ENCODE data around the gene PKD2L2.
A peak's percentile ranks its signal among the peaks of the same experiment; 100 is the strongest.

PKD2L2 gene

DNA sequence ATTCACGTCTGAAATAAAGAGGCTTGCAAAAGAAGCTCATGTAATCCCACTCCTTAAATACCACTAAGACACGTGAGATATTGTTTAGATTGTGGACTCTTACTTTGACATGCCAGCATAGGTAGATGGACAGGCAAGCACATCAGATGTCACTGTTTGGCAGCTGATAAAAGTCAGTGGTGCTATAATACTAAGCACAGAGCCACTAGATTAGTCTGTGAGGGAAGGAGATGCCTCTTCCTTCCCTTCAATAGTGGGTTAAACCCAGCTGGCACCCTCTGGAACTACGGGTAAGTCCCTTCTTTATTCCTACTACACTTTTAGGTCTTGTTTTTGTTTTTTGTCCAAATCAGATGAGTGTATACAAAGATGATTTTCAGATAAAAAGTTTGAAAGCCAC lies 21.6 kb upstream of the PKD2L2 start, which contains the start of gene MYOT:
MYOT (plus strand) TSS at position 197 of the 400 bp plus-strand sequence. CDS start 2,792 bp downstream, outside the sequence.
- DNase-seq (ENCODE audit: low read depth) = no peak
- TF ChIP-seq, protein P1, sequence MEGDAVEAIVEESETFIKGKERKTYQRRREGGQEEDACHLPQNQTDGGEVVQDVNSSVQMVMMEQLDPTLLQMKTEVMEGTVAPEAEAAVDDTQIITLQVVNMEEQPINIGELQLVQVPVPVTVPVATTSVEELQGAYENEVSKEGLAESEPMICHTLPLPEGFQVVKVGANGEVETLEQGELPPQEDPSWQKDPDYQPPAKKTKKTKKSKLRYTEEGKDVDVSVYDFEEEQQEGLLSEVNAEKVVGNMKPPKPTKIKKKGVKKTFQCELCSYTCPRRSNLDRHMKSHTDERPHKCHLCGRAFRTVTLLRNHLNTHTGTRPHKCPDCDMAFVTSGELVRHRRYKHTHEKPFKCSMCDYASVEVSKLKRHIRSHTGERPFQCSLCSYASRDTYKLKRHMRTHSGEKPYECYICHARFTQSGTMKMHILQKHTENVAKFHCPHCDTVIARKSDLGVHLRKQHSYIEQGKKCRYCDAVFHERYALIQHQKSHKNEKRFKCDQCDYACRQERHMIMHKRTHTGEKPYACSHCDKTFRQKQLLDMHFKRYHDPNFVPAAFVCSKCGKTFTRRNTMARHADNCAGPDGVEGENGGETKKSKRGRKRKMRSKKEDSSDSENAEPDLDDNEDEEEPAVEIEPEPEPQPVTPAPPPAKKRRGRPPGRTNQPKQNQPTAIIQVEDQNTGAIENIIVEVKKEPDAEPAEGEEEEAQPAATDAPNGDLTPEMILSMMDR (IDR thresholded peaks at IDR 0.05; ENCODE audit: low read depth, low read length, missing control alignments) = no peak
- no peak within 1 kb of the TSS for H3K4me3 ChIP-seq (ENCODE audit: low read depth, low read length)

DNA sequence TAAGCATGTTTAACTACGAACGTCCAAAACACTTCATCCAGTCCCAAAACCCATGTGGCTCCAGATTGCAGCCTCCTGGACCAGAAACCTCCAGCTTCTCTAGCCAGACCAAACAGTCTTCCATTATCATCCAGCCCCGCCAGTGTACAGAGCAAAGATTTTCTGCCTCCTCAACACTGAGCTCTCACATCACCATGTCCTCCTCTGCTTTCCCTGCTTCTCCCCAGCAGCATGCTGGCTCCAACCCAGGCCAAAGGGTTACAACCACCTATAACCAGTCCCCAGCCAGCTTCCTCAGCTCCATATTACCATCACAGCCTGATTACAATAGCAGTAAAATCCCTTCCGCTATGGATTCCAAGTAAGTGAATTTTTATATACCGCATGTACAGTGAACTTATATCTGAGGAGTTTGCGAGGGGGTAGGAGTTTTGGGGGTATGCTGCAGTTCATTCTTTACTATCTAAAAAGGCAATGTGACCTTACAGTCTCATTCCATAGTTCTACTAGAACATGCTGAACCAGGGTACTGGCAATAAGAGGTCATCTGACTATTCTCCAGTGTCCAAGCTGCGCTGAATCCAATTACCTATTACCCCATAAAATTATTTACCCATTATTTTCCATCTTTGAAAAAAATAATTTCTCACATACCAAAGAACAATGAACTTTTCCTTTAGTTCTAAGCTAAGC lies 18.5 kb upstream of the PKD2L2 start:
- DNase-seq (ENCODE audit: low read depth) = no peak
- H3K4me3 ChIP-seq (ENCODE audit: low read depth, low read length) = no peak overlapping the region
- TF ChIP-seq, protein P1 (IDR thresholded peaks at IDR 0.05; ENCODE audit: low read depth, low read length, missing control alignments) = no peak

DNA sequence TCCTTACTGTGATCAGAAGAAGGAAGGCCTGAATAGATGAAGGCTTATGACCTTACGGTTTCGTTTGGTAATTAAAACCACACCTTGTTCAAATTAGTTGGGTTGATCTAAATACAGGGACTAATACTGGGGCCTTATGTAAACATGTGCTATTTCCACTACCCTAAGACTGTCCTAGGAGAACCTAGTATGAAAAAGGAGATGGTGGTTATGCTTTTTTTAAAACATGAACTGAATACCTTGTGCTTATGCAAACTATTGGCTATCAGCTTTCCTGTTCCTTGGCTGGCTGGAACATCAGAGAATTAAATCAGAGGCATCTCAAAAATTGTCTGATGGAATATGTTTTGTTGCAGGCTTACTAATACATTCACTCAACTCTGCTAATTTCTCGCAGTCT lies 17.7 kb upstream of the PKD2L2 start:
- DNase-seq (ENCODE audit: low read depth) = no peak
- no peak overlapping the region for H3K4me3 ChIP-seq (ENCODE audit: low read depth, low read length)
- TF ChIP-seq, protein P1 (IDR thresholded peaks at IDR 0.05; ENCODE audit: low read depth, low read length, missing control alignments) = no peak

DNA sequence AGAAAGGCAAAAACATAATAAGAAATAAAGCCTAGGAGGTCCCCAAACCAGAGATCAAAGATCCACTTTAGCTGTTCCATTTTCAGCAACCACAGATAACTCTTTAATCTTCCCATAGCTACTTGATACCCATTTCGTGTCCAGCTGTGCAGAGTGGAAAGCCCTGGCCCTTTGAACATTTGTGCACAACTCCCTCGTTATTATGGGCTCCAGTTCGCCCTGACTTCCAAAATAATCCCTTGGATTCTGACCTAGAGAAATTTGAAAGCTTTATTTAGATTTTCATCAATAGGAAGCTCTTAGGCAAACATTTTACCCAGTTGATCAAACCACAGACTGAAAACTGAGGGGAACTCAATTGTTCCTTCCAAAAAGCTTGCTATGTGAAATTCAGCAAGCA lies 16.8 kb upstream of the PKD2L2 start:
- DNase-seq (ENCODE audit: low read depth) = no peak
- no peak overlapping the region for H3K4me3 ChIP-seq (ENCODE audit: low read depth, low read length)
- TF ChIP-seq, protein P1 (IDR thresholded peaks at IDR 0.05; ENCODE audit: low read depth, low read length, missing control alignments) = no peak

DNA sequence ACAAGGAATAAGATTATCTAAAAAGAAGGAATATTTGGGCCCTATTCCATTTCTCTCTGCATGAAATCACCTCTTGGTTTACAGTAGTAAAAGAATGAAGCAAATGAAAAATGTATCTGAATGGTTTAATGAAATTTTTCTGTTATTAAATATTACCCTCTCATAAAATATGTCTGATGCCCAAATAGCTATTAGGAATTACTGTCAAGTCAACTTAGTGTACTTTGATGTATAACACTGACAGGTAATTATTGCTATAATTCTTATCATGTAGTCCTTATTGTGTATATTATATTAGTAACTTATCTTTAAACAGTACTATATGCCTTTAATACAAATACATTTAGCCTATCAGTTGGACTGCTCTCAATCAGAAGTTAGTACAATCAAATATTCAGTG lies 13.2 kb upstream of the PKD2L2 start:
- DNase-seq (ENCODE audit: low read depth) = no peak
- TF ChIP-seq, protein P1 (IDR thresholded peaks at IDR 0.05; ENCODE audit: low read depth, low read length, missing control alignments) = no peak

DNA sequence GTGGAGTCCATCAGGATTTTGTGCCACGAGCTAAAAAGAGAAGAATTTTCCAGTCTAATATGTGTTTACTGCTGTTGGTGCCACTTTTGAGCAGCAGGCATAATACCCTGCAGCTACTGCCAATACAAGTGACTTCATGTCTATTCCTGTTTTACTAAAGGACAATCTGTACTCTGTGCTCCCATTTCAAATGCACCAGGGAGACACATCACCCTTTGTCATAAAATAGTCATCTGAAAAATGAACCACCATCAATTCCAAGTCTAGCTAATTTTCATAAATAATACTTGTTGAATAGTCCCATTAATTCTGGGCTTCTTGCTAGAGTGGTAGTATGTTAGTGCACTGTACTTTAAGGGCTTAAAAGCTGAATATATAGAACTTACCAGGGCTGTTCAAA lies 8.9 kb upstream of the PKD2L2 start:
- TF ChIP-seq, protein P1 (IDR thresholded peaks at IDR 0.05; ENCODE audit: low read depth, low read length, missing control alignments) = no peak
- H3K4me3 ChIP-seq (ENCODE audit: low read depth, low read length) = no peak overlapping the region
- DNase-seq (ENCODE audit: low read depth) = no peak

More for the DNA sequence above, 13.2 kb upstream of the PKD2L2 start:
- no peak overlapping the region for H3K4me3 ChIP-seq (ENCODE audit: low read depth, low read length)

DNA sequence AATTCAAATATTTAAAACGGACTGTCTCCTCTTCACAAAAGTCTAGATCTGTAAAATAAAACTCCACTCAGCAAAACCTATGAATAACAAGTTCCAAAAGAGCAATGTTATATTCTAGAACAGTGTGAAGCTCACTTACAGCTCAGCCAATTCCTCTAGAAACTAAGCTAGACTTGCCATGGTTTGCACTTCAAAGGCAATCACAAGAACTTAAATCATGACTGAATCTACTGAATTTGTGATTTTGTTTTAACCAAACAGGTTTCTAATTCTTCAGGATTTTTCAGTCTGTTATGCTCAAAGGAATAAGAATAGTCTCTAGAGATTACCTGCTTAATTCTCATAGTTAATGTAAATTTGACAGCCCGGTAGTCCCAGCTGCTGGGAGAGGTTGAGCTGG lies 1.4 kb upstream of the PKD2L2 start:
- TF ChIP-seq, protein P1 (IDR thresholded peaks at IDR 0.05; ENCODE audit: low read depth, low read length, missing control alignments) = no peak
- peak overlapping the region; percentile 5; the same call in 1 of the 2 replicates for H3K4me3 ChIP-seq (ENCODE audit: low read depth, low read length)
- DNase-seq (ENCODE audit: low read depth) = no peak

Measured in GM12864 (cell line).